HG03439 (cell line): ENCODE measurements around the gene SLC25A12.
"Not testable (repeated sequence)": the region's sequence is repeated elsewhere in the genome, so short reads cannot be mapped to it uniquely, and the experiment has no call there.

Experiments used
- ATAC-seq: cut with Tn5 transposase; IDR thresholded peaks from one replicate; pipeline ENCODE4 v1.9.1; 2021; ENCODE audit warnings: mild to moderate bottlenecking, moderate library complexity; ENCODE audit not compliant: unreplicated experiment

SLC25A12 gene

GRCh38 chr2:171832489-171832888, 61.6 kb downstream of the SLC25A12 start:
- ATAC-seq = no peak

GRCh38 chr2:171830039-171830438, 64.0 kb downstream of the SLC25A12 start:
- ATAC-seq = no peak

GRCh38 chr2:171824086-171824485, 70.0 kb downstream of the SLC25A12 start:
- no peak for ATAC-seq

GRCh38 chr2:171822525-171823322, 71.3 kb downstream of the SLC25A12 start:
- ATAC-seq = no peak

- no peak for ATAC-seq
These were observed 74.6 kb downstream of the SLC25A12 start for GRCh38 chr2:171819453-171819852.

- no peak for ATAC-seq
These were observed 79.2 kb downstream of the SLC25A12 start for GRCh38 chr2:171814883-171815282.

GRCh38 chr2:171814174-171814573, 79.9 kb downstream of the SLC25A12 start:
- ATAC-seq = no peak

- ATAC-seq = no peak
These were observed 80.3 kb downstream of the SLC25A12 start for GRCh38 chr2:171813729-171814128.

GRCh38 chr2:171813126-171813525, 80.9 kb downstream of the SLC25A12 start:
- ATAC-seq = no peak

- no peak for ATAC-seq
These were observed 82.8 kb downstream of the SLC25A12 start for GRCh38 chr2:171811245-171811628.

GRCh38 chr2:171810422-171811244, 83.4 kb downstream of the SLC25A12 start:
- ATAC-seq = no peak

GRCh38 chr2:171808885-171809284, 85.2 kb downstream of the SLC25A12 start:
- not testable (repeated sequence) for ATAC-seq

- no peak for ATAC-seq
These were observed 86.1 kb downstream of the SLC25A12 start for GRCh38 chr2:171807831-171808393.

GRCh38 chr2:171807119-171807518, 86.9 kb downstream of the SLC25A12 start:
- ATAC-seq = no peak

GRCh38 chr2:171804456-171804855, 89.6 kb downstream of the SLC25A12 start:
- ATAC-seq = no peak

GRCh38 chr2:171803757-171804156, 90.3 kb downstream of the SLC25A12 start:
- ATAC-seq = no peak

- ATAC-seq = no peak
These were observed 93.4 kb downstream of the SLC25A12 start for GRCh38 chr2:171800639-171801038.

- ATAC-seq = no peak
These were observed 95.8 kb downstream of the SLC25A12 start for GRCh38 chr2:171798156-171798820.

GRCh38 chr2:171794918-171795317, 99.1 kb downstream of the SLC25A12 start:
- no peak for ATAC-seq

- ATAC-seq = no peak
These were observed 100.1 kb downstream of the SLC25A12 start for GRCh38 chr2:171793691-171794678.
